C4-2B (cell line): ENCODE measurements around the gene IBSP.

ENCODE experiments used
- CTCF ChIP-seq: fragments of 450-650 bp; conservative IDR thresholded peaks from 2 replicates; pipeline ENCODE4 v1.5.1; 2017; ENCODE audit warnings: mild to moderate bottlenecking
- ZFX ChIP-seq: fragments of 450-650 bp; IDR thresholded peaks from 2 replicates; pipeline ENCODE4 v1.6.1; 2017

DNA sequence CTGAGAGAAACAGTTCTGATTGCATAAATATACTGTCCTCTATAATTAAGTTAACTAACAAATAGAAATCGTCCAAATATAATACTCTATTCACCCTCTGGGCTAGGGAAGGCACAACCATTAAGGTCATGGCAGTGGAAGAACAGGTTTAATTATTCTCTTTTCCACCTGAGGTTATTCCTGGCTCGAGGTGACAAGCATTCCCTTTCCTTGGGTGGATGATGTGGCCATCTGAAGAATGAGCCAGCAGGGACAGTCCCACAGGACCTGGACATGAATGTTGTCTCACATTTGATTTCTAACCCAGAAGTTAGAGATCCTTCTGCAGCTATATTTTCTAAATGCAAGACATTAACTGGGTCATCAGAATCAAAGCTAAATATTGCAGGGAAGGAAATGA is 5.5 kb downstream of the IBSP start:
- TF ChIP-seq CTCF (no peak), ZFX (no peak)
